CD14-positive monocyte (primary cell): ENCODE results near the gene SCG5. TPM values are rescaled to one million over a fixed set of nuclear protein-coding genes. Genes with fewer than 3 reads are reported as not detected.
A peak's percentile ranks its signal among the peaks of the same experiment; 100 is the strongest.

Source experiments
- DNase-seq, 3 donors: peaks; one replicate each; pipeline ENCODE4 v3.0.0-alpha.2; 2011 to 2022
- H2AFZ ChIP-seq: 2 replicates; pipeline ENCODE4 v1.6.0; 2012; ENCODE audit warnings: mild to moderate bottlenecking, low read depth, low read length, inconsistent platforms; ENCODE audit not compliant: insufficient read depth, poor library complexity, severe bottlenecking
- H3K27ac ChIP-seq, 2 donors: 1 replicate in 1 of 2; 2 replicates in 1 of 2; pipeline ENCODE4 v1.5.1; 2012 to 2013; ENCODE audit warnings: low read length in 2 of 2, control low read depth in 1 of 2, inconsistent platforms in 1 of 2, low read depth in 1 of 2, mild to moderate bottlenecking in 1 of 2
- H3K27me3 ChIP-seq, 2 donors: one replicate each; pipeline versions ENCODE4 v1.6.0 to v1.6.1; 2011 to 2013; ENCODE audit warnings: low read length in 2 of 2; ENCODE audit not compliant: control insufficient read depth in 2 of 2, insufficient read depth in 2 of 2
- H3K36me3 ChIP-seq, 2 donors: replicated peaks in 1 of 2; 1 replicate in 1 of 2; 2 replicates in 1 of 2; pipeline versions ENCODE4 v1.5.1 to v1.6.1; 2012 to 2013; ENCODE audit warnings: low read length in 2 of 2, control low read depth in 1 of 2, inconsistent platforms in 1 of 2, mild to moderate bottlenecking in 1 of 2; ENCODE audit not compliant: insufficient read depth in 2 of 2, control insufficient read depth in 1 of 2
- H3K4me1 ChIP-seq, 2 donors: 1 replicate in 1 of 2; 2 replicates in 1 of 2; pipeline versions ENCODE4 v1.5.1 to v1.6.1; 2012 to 2013; ENCODE audit warnings: low read length in 2 of 2, control low read depth in 1 of 2, inconsistent platforms in 1 of 2, mild to moderate bottlenecking in 1 of 2, moderate library complexity in 1 of 2; ENCODE audit not compliant: insufficient read depth in 2 of 2, control insufficient read depth in 1 of 2
- H3K4me2 ChIP-seq: replicated peaks from 2 replicates; pipeline ENCODE3; 2012; ENCODE audit warnings: low read length, moderate library complexity, mild to moderate bottlenecking; ENCODE audit not compliant: poor library complexity, severe bottlenecking; ENCODE audit errors: extremely low read depth
- H3K4me3 ChIP-seq, 3 experiments: fragments of 200-600 bp in 1 of 3; sonication (generic) in 1 of 3; replicated peaks in 1 of 3; 1 replicate in 2 of 3; 2 replicates in 1 of 3; pipeline ENCODE4 v1.5.1; 2011 to 2013; ENCODE audit warnings: low read length in 3 of 3, mild to moderate bottlenecking in 3 of 3, control low read depth in 2 of 3, low read depth in 2 of 3, inconsistent platforms in 1 of 3, moderate library complexity in 1 of 3
- H3K79me2 ChIP-seq: 2 replicates; pipeline ENCODE4 v1.6.0; 2012; ENCODE audit warnings: mild to moderate bottlenecking, control low read depth, inconsistent platforms, low read length, moderate library complexity; ENCODE audit not compliant: insufficient read depth
- H3K9ac ChIP-seq: 2 replicates; pipeline ENCODE4 v1.6.0; 2017; ENCODE audit warnings: low read length, mild to moderate bottlenecking; ENCODE audit not compliant: insufficient read depth, poor library complexity, severe bottlenecking
- H3K9me3 ChIP-seq, 2 donors: replicated peaks in 1 of 2; 1 replicate in 1 of 2; 2 replicates in 1 of 2; pipeline versions ENCODE4 v1.5.1 to v1.6.1; 2012 to 2013; ENCODE audit warnings: low read length in 2 of 2, control low read depth in 1 of 2; ENCODE audit not compliant: control insufficient read depth in 1 of 2, insufficient read depth in 1 of 2
- H4K20me1 ChIP-seq: 2 replicates; pipeline ENCODE4 v1.6.0; 2012; ENCODE audit warnings: mild to moderate bottlenecking, low read length, control low read depth, moderate library complexity; ENCODE audit not compliant: insufficient read depth
- H3K27ac Mint-ChIP-seq, 7 donors: one replicate each; pipeline ENCODE4 v1.8.0; 2020; ENCODE audit warnings: mild to moderate bottlenecking in 7 of 7, mixed read lengths in 7 of 7, moderate library complexity in 6 of 7, inconsistent platforms in 2 of 7
- H3K27me3 Mint-ChIP-seq, 3 donors: one replicate each; pipeline ENCODE4 v1.8.0; 2021 to 2022; ENCODE audit warnings: low read depth in 3 of 3, mild to moderate bottlenecking in 3 of 3, mixed read lengths in 3 of 3, moderate library complexity in 3 of 3, inconsistent platforms in 1 of 3
- H3K36me3 Mint-ChIP-seq, 2 donors: one replicate each; pipeline ENCODE4 v1.8.0; 2020; ENCODE audit warnings: mixed read lengths in 2 of 2, inconsistent platforms in 1 of 2, mild to moderate bottlenecking in 1 of 2
- H3K4me1 Mint-ChIP-seq: one replicate; pipeline ENCODE4 v1.8.0; 2020; ENCODE audit warnings: mild to moderate bottlenecking, mixed read lengths
- H3K4me3 Mint-ChIP-seq, 2 donors: one replicate each; pipeline ENCODE4 v1.8.0; 2020; ENCODE audit warnings: mild to moderate bottlenecking in 2 of 2, mixed read lengths in 2 of 2, moderate library complexity in 1 of 2
- H3K9me3 Mint-ChIP-seq, 7 donors: one replicate each; pipeline ENCODE4 v1.8.0; 2020 to 2022; ENCODE audit warnings: mixed read lengths in 7 of 7, mild to moderate bottlenecking in 6 of 7, moderate library complexity in 6 of 7, inconsistent platforms in 2 of 7
- CTCF ChIP-seq: fragments of 200-600 bp; IDR thresholded peaks from one replicate; pipeline ENCODE4 v1.8.0; 2022; ENCODE audit warnings: antibody characterized with exemption, mild to moderate bottlenecking
- WGBS: methylation state at CpG from one replicate; pipeline ENCODE4 v1.1.5; 2013; ENCODE audit warnings: missing lambda C conversion rate; ENCODE audit not compliant: insufficient coverage; 5-methylcytosine and 5-hydroxymethylcytosine counted together
- intact Hi-C, 2 donors: fragments of 100-400 bp; cut with micrococcal nuclease; formaldehyde crosslinking; loops; one replicate each; pipeline versions ENCODE4 v1.15.0 to v1.15.1; 2023
- polyA plus RNA-seq, 3 donors: library from polyadenylated mRNA; depleted of rRNA in 1 of 3; unstranded in 2 of 3; stranded (reverse) in 1 of 3; fragments of 300-500 nt in 2 of 3; fragments of >200 nt in 1 of 3; fragmentation: Illumina TruSeq in 2 of 3; gene quantifications; 1 replicate in 2 of 3; 2 replicates in 1 of 3; pipeline ENCODE4 v1.2.3, GENCODE V29; 2012 to 2021

The SCG5 gene
- polyA plus RNA-seq, 3 donors, result not detected

- Histone ChIP-seq H3K9me3 (no peaks in the 10 kb centered on the region), H3K27me3 (no peaks in the 10 kb centered on the region), H2AFZ (no peak overlapping the region), H3K4me2 (no peak overlapping the region), H3K4me1 (no peaks in the 10 kb centered on the region), H3K79me2 (no peaks in the 10 kb centered on the region), H4K20me1 (no peaks in the 10 kb centered on the region), H3K9ac (no peak overlapping the region), H3K27ac (no peak overlapping the region), H3K4me3 (no peak overlapping the region), H3K36me3 (peaks cover 0 to 19% of the 10 kb centered on the region in 2 donors)
- Mint-ChIP-seq H3K4me3 (no peak overlapping the region), H3K27ac (peak overlapping the region in 1 of 7 donors; percentile 31), H3K9me3 (no peaks in the 10 kb centered on the region), H3K36me3 (peaks cover 22 to 62% of the 10 kb centered on the region in 2 donors), H3K27me3 (no peaks in the 10 kb centered on the region), H3K4me1 (no peaks in the 10 kb centered on the region)
- TF ChIP-seq CTCF, result no peak
- intact Hi-C loops, result loop anchor here (5.0 to 10.0 kb wide), 2 partner anchors 329 to 331 kb away; no protein-coding TSS in a partner anchor
- WGBS, result 33% methylated on average over 1 of the region's 4 CpGs
- DNase-seq, result no peak
These were observed 22.2 kb downstream of the SCG5 start for GRCh38 chr15:32663671-32664070.

GRCh38 chr15:32664796-32665195, 23.3 kb downstream of the SCG5 start:
- Histone ChIP-seq H3K27me3 (no peaks in the 10 kb centered on the region), H4K20me1 (no peaks in the 10 kb centered on the region), H3K9ac (no peak overlapping the region), H3K9me3 (no peaks in the 10 kb centered on the region), H2AFZ (no peak overlapping the region), H3K4me2 (no peak overlapping the region), H3K4me1 (no peaks in the 10 kb centered on the region), H3K4me3 (no peak overlapping the region), H3K27ac (no peak overlapping the region), H3K36me3 (peaks cover 0 to 11% of the 10 kb centered on the region in 2 donors), H3K79me2 (no peaks in the 10 kb centered on the region)
- no peak for TF ChIP-seq CTCF
- Mint-ChIP-seq H3K36me3 (peaks cover 21 to 54% of the 10 kb centered on the region in 2 donors), H3K4me3 (no peak overlapping the region), H3K4me1 (no peaks in the 10 kb centered on the region), H3K9me3 (no peaks in the 10 kb centered on the region), H3K27me3 (no peaks in the 10 kb centered on the region), H3K27ac (no peak overlapping the region)
- DNase-seq, result no peak
- intact Hi-C loops, result loop anchor here (5.0 to 10.0 kb wide), 2 partner anchors 328 to 330 kb away; no protein-coding TSS in a partner anchor
